ENCODE results near the gene DDX3Y.

GRCh38 chrY:12904618-12905516, at the start of gene DDX3Y:
- TF ChIP-seq CTCF (IDR thresholded peaks at IDR 0.05) = no peak
- TF ChIP-seq EZH2 (IDR thresholded peaks at IDR 0.05; ENCODE audit: borderline replicate concordance, insufficient read depth, low read depth, low read length, poor library complexity, severe bottlenecking) = no peak
